Measurements from ENCODE around the gene TTC1.
"Not testable (repeated sequence)": the region's sequence is repeated elsewhere in the genome, so short reads cannot be mapped to it uniquely, and the experiment has no call there.

The TTC1 gene

GRCh38 chr5:160049099-160049498 is 40.2 kb downstream of the TTC1 start:
- no peak overlapping the region for H3K4me3 ChIP-seq (ENCODE audit: low read length)
- peaks cover 8% of the 10 kb centered on the region for H3K36me3 ChIP-seq (ENCODE audit: control insufficient read depth, insufficient read depth, low read length)
- H3K9me3 ChIP-seq (ENCODE audit: control insufficient read depth, low read length) = no peaks in the 10 kb centered on the region
- H3K9ac ChIP-seq (ENCODE audit: low read length) = no peak overlapping the region
- H3K27me3 ChIP-seq (ENCODE audit: control insufficient read depth, insufficient read depth, low read length) = no peaks in the 10 kb centered on the region
- no peaks in the 10 kb centered on the region for H3K4me1 ChIP-seq (ENCODE audit: control insufficient read depth, insufficient read depth, low read length)

- peaks cover 9% of the 10 kb centered on the region for H3K36me3 ChIP-seq (ENCODE audit: control insufficient read depth, insufficient read depth, low read length)
- no peak overlapping the region for H3K4me3 ChIP-seq (ENCODE audit: low read length)
- no peak overlapping the region for H3K9ac ChIP-seq (ENCODE audit: low read length)
These were observed 45.1 kb downstream of the TTC1 start for GRCh38 chr5:160054047-160054446.

GRCh38 chr5:160054831-160055230 is 45.9 kb downstream of the TTC1 start:
- Histone ChIP-seq H3K9ac (ENCODE audit: low read length) (no peak overlapping the region), H3K36me3 (ENCODE audit: control insufficient read depth, insufficient read depth, low read length) (peaks cover 9% of the 10 kb centered on the region), H3K4me1 (ENCODE audit: control insufficient read depth, insufficient read depth, low read length) (no peaks in the 10 kb centered on the region), H3K4me3 (ENCODE audit: low read length) (no peak overlapping the region), H3K9me3 (ENCODE audit: control insufficient read depth, low read length) (no peaks in the 10 kb centered on the region), H3K27me3 (ENCODE audit: control insufficient read depth, insufficient read depth, low read length) (no peaks in the 10 kb centered on the region)

More at GRCh38 chr5:160054047-160054446, 45.1 kb downstream of the TTC1 start:
- H3K27me3 ChIP-seq (ENCODE audit: control insufficient read depth, insufficient read depth, low read length) = no peaks in the 10 kb centered on the region
- no peaks in the 10 kb centered on the region for H3K9me3 ChIP-seq (ENCODE audit: control insufficient read depth, low read length)
- no peaks in the 10 kb centered on the region for H3K4me1 ChIP-seq (ENCODE audit: control insufficient read depth, insufficient read depth, low read length)

GRCh38 chr5:160057256-160057655 is 48.3 kb downstream of the TTC1 start:
- Histone ChIP-seq H3K27me3 (ENCODE audit: control insufficient read depth, insufficient read depth, low read length) (no peaks in the 10 kb centered on the region), H3K36me3 (ENCODE audit: control insufficient read depth, insufficient read depth, low read length) (peaks cover 9% of the 10 kb centered on the region), H3K4me3 (ENCODE audit: low read length) (no peak overlapping the region), H3K9ac (ENCODE audit: low read length) (no peak overlapping the region), H3K4me1 (ENCODE audit: control insufficient read depth, insufficient read depth, low read length) (no peaks in the 10 kb centered on the region), H3K9me3 (ENCODE audit: control insufficient read depth, low read length) (no peaks in the 10 kb centered on the region)

DNA sequence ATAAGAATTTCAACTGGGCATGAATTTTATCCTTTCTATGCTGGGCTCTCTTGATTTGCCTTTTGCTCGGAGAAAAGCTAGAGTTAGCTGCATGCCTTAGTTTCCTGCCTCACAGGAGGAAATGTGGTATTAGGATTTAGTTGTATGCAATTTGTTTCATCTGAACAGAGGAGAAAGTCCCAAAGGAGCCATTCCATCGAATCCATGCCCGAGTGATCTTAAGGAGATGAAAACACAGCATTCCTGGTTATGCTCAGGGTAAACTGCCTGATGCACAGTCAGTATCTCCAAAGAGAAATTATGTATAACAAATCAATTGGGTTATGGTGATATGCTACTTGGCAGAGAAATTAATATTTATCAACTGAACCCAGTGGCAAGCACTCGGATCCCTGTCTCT is 51.1 kb downstream of the TTC1 start:
- Histone ChIP-seq H3K4me1 (ENCODE audit: control insufficient read depth, insufficient read depth, low read length) (peaks cover 24% of the 10 kb centered on the region), H3K27me3 (ENCODE audit: control insufficient read depth, insufficient read depth, low read length) (no peaks in the 10 kb centered on the region), H3K36me3 (ENCODE audit: control insufficient read depth, insufficient read depth, low read length) (no peaks in the 10 kb centered on the region), H3K9me3 (ENCODE audit: control insufficient read depth, low read length) (no peaks in the 10 kb centered on the region), H3K9ac (ENCODE audit: low read length) (no peak overlapping the region), H3K4me3 (ENCODE audit: low read length) (no peak overlapping the region)

- no peak overlapping the region for H3K9ac ChIP-seq (ENCODE audit: low read length)
- no peaks in the 10 kb centered on the region for H3K27me3 ChIP-seq (ENCODE audit: control insufficient read depth, insufficient read depth, low read length)
- H3K36me3 ChIP-seq (ENCODE audit: control insufficient read depth, insufficient read depth, low read length) = no peaks in the 10 kb centered on the region
These were observed 52.8 kb downstream of the TTC1 start for GRCh38 chr5:160061770-160062169.

GRCh38 chr5:160064417-160064810 is 55.5 kb downstream of the TTC1 start:
- Histone ChIP-seq H3K4me1 (ENCODE audit: control insufficient read depth, insufficient read depth, low read length) (peaks cover 34% of the 10 kb centered on the region), H3K27me3 (ENCODE audit: control insufficient read depth, insufficient read depth, low read length) (no peaks in the 10 kb centered on the region), H3K4me3 (ENCODE audit: low read length) (no peak overlapping the region), H3K9ac (ENCODE audit: low read length) (peak overlapping the region; percentile 50), H3K36me3 (ENCODE audit: control insufficient read depth, insufficient read depth, low read length) (no peaks in the 10 kb centered on the region), H3K9me3 (ENCODE audit: control insufficient read depth, low read length) (no peaks in the 10 kb centered on the region)

More at GRCh38 chr5:160061770-160062169, 52.8 kb downstream of the TTC1 start:
- H3K4me1 ChIP-seq (ENCODE audit: control insufficient read depth, insufficient read depth, low read length) = peaks cover 34% of the 10 kb centered on the region
- H3K4me3 ChIP-seq (ENCODE audit: low read length) = no peak overlapping the region
- no peaks in the 10 kb centered on the region for H3K9me3 ChIP-seq (ENCODE audit: control insufficient read depth, low read length)

DNA sequence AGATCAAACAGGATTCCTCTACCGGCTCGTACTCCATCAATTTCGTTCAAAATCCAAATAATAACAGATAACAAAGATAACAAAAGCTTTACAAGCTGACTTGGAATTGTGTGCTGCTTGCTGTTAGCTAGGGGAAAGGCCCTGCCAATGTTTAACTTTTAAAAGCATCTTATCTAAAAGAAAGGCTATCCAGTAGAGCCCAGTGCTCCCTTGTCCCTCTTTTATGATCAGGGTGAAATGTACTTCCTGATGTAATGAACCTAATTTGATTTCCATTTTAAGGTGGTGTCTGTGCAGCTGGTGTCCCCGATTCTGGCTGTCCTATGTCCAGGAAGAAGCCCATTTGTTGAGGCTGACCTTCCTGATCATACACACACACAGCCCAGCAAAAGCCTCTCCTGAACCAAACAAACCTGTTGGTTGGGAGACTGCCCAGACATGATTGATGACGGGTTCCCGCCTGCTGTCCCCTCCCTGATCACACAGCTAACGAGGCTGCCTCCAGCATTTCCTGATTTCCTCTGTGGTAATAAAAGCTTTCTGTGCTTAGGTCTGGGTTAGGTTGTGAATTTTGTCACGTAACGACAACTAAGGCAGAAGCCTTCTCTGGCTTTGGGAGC is 56.2 kb downstream of the TTC1 start:
- no peak overlapping the region for H3K4me3 ChIP-seq (ENCODE audit: low read length)

GRCh38 chr5:160069120-160069519 is 60.2 kb downstream of the TTC1 start:
- not testable (repeated sequence) for H3K4me3 ChIP-seq (ENCODE audit: low read length); H3K27me3 ChIP-seq (ENCODE audit: control insufficient read depth, insufficient read depth, low read length); H3K9me3 ChIP-seq (ENCODE audit: control insufficient read depth, low read length); H3K36me3 ChIP-seq (ENCODE audit: control insufficient read depth, insufficient read depth, low read length); H3K9ac ChIP-seq (ENCODE audit: low read length)
- H3K4me1 ChIP-seq (ENCODE audit: control insufficient read depth, insufficient read depth, low read length) = peaks cover 18% of the 10 kb centered on the region

More for the DNA sequence above, 56.2 kb downstream of the TTC1 start:
- Histone ChIP-seq H3K9me3 (ENCODE audit: control insufficient read depth, low read length) (no peaks in the 10 kb centered on the region), H3K4me1 (ENCODE audit: control insufficient read depth, insufficient read depth, low read length) (peaks cover 34% of the 10 kb centered on the region), H3K27me3 (ENCODE audit: control insufficient read depth, insufficient read depth, low read length) (no peaks in the 10 kb centered on the region), H3K9ac (ENCODE audit: low read length) (peak overlapping the region; percentile 50), H3K36me3 (ENCODE audit: control insufficient read depth, insufficient read depth, low read length) (no peaks in the 10 kb centered on the region)

- no peaks in the 10 kb centered on the region for H3K4me1 ChIP-seq (ENCODE audit: control insufficient read depth, insufficient read depth, low read length)
- no peaks in the 10 kb centered on the region for H3K27me3 ChIP-seq (ENCODE audit: control insufficient read depth, insufficient read depth, low read length)
- no peaks in the 10 kb centered on the region for H3K9me3 ChIP-seq (ENCODE audit: control insufficient read depth, low read length)
- H3K4me3 ChIP-seq (ENCODE audit: low read length) = no peak overlapping the region
- H3K36me3 ChIP-seq (ENCODE audit: control insufficient read depth, insufficient read depth, low read length) = no peaks in the 10 kb centered on the region
- no peak overlapping the region for H3K9ac ChIP-seq (ENCODE audit: low read length)
These were observed 62.6 kb downstream of the TTC1 start for GRCh38 chr5:160071516-160071915.

DNA sequence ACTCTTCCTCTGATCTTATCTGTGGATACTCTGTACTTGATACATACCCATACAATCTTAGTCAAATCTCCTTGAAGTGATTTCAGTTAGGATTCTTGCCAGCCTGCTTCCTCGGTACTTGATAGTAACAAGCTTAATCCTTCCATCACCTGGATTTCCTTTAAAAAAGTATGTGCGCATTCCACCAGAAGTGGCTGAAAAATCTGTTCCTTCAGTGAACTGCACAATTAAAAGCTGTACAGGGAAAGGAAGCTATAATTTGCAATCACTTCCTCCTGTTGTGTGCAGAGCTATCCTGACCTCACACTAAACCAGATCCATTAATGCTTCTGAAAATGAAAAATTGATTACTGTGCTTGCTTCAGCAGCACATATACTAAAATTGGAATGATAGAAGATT is 63.0 kb downstream of the TTC1 start:
- Histone ChIP-seq H3K36me3 (ENCODE audit: control insufficient read depth, insufficient read depth, low read length) (no peaks in the 10 kb centered on the region), H3K9me3 (ENCODE audit: control insufficient read depth, low read length) (no peaks in the 10 kb centered on the region), H3K4me1 (ENCODE audit: control insufficient read depth, insufficient read depth, low read length) (no peaks in the 10 kb centered on the region), H3K9ac (ENCODE audit: low read length) (no peak overlapping the region), H3K4me3 (ENCODE audit: low read length) (no peak overlapping the region), H3K27me3 (ENCODE audit: control insufficient read depth, insufficient read depth, low read length) (no peaks in the 10 kb centered on the region)

- H3K4me3 ChIP-seq (ENCODE audit: low read length) = no peak overlapping the region
- no peak overlapping the region for H3K9ac ChIP-seq (ENCODE audit: low read length)
- no peaks in the 10 kb centered on the region for H3K36me3 ChIP-seq (ENCODE audit: control insufficient read depth, insufficient read depth, low read length)
- no peaks in the 10 kb centered on the region for H3K27me3 ChIP-seq (ENCODE audit: control insufficient read depth, insufficient read depth, low read length)
- H3K4me1 ChIP-seq (ENCODE audit: control insufficient read depth, insufficient read depth, low read length) = peaks cover 3% of the 10 kb centered on the region
- no peaks in the 10 kb centered on the region for H3K9me3 ChIP-seq (ENCODE audit: control insufficient read depth, low read length)
These were observed 66.1 kb downstream of the TTC1 start for GRCh38 chr5:160075073-160075472.

DNA sequence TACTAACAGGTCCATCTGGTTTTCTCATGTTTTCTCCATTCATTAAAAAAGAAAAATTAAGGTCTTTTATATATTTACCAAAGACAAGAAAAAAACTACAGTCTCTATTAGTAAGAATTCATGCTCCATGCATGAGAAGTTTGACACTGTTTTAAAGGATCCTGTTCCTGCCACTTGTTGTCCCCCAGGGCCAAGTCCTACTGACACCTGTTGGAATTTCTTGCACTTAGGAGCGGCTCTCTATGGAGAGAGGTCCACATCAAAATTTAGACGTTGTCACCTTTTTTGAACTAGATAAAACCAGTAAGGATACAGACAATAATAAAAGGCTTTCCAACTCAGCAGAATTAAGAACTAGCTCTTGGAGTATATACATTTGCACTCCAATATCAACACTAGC is 68.1 kb downstream of the TTC1 start:
- no peak overlapping the region for H3K9ac ChIP-seq (ENCODE audit: low read length)
- peaks cover 3% of the 10 kb centered on the region for H3K4me1 ChIP-seq (ENCODE audit: control insufficient read depth, insufficient read depth, low read length)
- H3K36me3 ChIP-seq (ENCODE audit: control insufficient read depth, insufficient read depth, low read length) = no peaks in the 10 kb centered on the region
- H3K9me3 ChIP-seq (ENCODE audit: control insufficient read depth, low read length) = no peaks in the 10 kb centered on the region
- no peaks in the 10 kb centered on the region for H3K27me3 ChIP-seq (ENCODE audit: control insufficient read depth, insufficient read depth, low read length)
- H3K4me3 ChIP-seq (ENCODE audit: low read length) = no peak overlapping the region
